ENCODE data around the gene TALDO1.

TALDO1 gene

DNA sequence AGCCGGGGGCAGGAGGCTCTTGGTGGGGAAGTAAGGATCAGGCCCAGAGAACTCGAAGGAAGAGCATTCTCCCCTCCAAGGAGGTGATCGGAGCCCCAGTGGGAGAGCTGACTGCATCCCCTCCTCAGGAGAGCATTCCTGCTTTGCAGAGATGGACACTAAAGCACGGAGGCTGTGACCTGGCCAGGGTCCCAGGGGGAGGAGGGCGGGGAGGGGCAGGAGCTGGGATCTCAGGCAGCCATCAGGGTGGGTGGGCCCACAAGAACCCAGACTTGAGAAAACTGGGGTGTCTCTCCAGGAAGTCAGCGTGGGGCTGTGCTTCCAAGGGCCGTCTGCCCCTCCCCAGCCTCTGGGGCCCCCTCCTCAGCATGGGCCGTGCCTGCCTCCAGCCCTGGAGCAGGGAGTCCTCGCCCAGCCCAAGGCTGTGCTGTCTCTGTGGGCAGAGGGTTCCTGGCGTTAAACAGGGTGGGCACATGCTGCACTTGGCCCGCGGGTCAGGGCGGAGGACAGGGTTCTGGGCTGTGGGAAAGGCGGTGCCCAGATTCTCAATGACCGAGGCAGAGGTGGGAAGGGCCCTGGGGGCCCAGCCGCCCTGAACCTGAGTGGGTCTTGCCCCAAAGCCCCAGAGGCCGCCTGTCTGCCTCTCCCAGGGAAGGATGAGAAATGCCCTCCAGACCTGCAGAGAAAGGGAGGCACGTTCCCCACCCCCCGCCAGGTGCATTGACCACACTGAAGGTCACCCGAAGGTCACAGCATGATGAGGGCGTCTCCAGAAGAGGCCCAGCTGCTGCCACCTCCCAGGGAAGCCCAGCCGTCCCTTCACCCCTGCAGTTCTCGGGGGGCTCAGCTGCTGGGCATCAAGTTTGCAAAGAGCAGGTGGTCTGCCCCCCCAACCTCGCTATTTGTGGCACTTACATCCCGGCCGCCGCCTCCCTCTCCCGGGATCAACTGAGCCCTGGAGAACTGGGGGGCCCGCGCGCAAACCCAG is 42.0 kb downstream of the TALDO1 start:
- DNase-seq = no peak

DNA sequence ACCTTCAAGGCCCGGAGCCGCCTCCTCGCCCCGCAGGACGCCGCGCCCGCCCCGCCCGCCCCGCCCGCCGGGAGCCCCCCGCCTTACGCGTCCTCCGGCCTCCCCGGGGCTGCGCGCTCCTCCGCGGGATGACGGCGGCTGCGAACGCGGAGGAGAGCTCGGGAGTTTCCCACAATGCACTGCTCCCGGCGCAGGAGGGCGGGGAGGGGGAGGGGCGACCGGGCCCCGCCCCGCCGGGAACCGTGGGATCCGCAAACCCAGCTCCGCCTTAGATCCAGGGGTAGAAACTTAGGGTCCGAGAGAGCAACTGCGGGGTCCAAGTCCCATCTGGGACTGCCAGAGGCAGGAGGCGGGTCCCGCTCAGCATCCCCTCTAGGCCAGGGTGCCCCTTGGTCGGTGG is 42.7 kb downstream of the TALDO1 start, which contains the start of gene CEND1:
Gene CEND1, minus strand, starts transcription at position 148 of the 400 bp plus-strand sequence. CDS start 1,514 bp downstream, outside the sequence.
- DNase-seq = peak; percentile 28

DNA sequence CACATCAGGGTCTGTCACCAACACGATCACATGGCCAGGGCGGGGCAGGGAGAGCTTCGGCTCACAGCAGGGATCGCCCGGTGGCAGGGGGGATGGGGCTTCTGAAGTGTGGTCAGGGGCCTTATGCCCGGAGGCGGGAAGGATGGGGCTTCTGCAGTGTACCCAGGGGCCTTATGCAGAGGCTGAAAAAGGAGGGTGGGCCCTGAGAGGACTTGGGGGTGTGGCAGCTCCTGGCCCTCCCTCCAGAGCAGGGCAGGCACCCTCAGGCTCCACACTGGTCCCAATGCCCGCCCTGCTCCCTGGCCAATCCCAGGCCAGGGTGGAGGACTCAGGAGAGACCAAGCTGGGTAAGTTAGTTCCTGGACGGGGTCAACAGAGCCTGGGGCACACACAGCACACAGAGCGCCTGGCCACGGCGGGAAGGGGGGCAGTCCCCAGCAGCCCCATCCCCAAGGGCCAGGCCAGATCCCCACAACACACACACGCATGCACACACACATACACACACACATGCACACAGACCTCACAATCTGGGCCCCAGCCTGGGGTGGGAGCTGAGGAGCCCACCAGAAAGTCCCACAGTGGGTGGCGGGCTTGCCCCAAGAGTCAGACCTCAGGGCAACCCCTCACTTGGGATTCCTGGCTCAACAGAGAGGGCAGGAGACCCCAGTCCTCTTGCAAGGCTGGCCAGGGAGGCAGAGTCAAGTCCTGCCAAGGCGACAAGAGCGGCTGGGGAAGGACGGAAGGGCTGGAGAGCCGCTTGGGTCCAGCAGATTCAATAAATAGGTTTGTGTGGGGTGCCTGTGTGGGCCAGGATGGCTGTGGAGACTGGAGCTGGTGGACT is 43.7 kb downstream of the TALDO1 start:
- no peak for DNase-seq

DNA sequence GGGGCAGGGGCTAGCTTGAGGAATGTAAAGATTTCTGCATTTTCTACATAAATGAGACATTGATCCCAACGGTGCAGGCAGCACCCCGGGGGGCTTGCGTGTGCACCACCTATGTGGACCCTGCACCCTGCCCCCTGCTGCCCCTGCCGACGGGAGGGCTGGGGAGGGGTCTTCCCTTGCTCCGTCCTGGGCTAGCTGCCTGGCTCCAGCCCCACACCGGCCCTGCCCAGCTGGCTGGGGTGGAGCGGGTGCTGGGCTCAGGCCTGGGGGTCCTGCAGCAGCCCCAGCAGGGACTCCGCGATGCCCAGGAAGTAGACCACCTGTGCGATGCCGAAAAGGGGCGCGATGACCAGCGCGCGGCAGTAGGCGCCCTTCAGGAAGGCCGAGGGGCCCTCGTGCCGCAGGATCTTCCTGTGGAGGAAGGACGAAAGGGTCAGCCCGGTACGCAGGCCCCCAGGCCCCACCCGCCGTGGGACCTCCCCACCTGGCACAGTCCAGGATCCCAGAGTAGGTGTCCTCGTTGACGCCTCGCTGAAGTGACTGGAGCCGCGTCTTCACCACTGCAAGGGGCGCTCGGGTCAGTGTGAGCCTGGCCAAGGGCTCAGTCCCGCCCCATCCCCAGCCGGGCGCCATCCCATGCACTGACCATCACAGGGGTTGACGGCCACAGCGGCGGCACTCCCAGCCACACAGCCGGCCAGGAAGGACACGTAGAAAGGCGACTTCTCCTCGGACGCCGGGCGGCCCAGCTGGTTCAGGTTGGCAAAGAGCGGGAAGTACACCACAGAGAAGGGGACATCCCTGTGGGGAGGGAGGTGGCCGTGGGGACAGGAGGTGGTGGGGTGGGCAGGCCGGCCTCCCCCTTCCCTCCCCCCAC is 44.6 kb downstream of the TALDO1 start:
- no peak for DNase-seq

DNA sequence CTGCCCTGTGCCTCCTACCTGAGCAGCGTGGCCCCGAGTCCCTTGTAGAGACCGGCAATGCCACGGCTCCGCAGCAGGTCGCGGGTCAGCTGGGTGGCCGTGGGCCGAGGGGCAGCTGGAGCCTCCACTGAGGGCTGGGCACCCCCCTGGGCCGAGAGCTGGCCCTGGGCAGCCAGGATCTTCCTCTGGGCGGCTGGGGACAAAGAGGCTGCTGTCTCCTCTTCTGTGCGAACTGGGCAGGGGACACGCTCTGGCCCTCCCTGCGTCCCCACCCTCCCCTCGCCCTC is 45.2 kb downstream of the TALDO1 start:
- no peak for DNase-seq

DNA sequence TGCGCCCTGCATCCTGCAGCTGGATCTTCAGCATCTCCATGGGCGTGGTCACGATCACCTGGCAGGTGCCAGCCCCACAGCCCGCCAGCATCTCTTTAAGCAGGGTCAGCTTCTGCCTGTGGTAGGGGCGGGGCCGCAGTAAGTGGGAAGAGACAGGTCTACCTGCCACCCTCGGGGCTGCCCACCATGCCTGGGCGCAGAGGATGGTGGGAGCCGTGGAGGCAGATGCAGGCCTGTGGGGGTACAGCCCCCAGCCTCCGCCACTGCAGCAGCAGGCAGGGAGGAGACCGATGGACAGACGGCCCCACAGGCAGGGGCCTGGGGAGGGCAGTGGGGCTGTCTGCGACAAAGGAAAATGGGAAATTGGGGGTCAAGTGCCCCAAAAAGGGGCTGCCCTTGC is 45.6 kb downstream of the TALDO1 start:
- no peak for DNase-seq

DNA sequence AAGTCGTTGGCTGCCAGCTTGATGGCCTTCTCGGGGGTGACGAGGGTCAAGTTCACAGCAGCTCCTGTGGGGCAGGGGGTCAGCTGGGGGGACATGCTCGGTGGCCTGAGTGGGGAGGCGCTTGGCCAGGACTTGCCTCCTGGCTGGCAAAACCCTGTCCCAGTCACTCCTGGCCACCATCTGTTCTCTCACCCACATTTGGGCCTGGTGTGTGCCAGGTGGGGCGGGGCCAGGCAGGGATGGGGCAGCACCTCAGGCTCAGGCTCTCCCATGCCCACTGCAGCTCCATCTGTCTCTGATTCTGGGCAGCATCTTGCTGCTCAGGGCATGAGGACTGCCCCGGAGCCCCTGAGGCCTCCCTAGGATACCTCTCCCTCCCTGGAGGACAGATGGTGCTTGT is 46.3 kb downstream of the TALDO1 start:
- no peak for DNase-seq

DNA sequence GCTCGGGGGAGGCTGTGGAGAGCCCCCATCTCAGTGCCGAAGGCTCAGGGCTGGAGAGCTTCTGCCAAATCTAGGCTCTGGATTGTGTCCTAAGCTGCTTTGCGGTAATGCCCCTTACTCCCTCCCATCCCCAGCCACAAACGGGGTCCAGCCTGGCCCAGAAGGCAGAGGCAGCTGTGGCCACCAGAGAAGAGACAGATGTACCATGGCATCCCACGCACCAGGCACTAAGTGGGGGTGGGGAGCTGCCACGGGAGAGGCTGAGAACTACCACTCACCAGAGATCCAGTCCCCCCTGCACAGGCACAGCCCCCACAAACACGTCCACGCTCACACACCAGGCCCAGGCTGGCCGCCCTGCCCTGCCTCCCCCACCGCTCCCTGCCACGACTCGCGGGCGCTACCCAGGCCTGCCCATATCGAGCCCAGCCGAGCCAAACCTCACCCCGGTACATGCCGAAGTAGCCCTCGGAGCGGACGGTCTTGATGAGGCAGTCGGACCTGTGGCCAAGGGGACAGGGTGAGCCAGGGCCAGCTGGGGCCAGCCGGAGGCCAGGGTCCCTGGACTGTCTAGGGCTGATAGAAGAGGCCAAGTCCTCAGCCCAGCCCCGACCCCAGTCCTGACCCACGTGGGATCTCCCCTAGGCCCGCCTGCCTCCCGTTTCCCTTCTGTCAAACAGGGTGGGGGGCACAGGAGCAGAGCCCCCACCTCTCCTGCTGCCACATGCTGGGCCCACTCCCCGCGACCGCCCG is 46.9 kb downstream of the TALDO1 start:
- no peak for DNase-seq

DNA sequence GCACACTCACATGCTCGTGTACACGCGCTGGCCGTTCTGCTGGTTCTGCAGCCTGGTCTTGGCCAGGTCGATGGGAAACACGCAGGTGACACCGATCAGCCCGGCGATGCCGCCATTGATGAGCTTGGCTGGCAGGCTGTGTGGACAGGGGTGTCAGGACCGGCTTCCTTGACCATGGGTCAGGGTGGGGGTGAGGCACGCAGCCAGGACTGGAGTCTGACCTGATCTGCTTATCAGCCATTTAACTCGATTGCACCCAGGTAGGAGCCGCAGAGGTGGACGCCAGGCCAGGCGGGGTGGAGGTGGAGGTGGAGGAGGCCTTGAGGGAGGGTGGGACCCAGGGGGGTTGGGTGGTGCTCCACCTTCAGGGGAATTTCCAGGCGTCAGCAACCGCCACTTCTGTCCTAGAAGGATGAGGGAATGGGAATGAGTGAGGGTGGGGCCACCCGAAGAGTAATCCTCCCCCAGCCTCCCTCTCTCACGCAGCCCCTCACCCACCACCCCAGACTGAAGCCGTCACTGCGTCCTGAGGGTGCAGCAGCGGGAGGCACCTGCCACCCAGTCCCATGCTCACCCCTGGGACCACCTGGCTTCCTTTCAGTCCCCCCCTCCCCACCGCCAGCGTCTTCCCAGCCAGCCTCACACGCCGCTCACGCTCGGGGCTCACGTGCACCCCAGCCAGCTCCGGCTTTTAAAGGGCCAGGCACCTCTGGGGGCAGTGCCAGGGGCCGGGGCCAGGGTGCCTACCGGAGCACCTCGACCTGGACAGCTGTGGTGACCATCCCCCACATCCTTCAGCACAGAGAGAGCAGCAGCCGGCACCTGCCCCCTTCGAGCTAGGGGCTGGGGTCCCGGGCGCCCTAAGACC is 47.7 kb downstream of the TALDO1 start:
- DNase-seq = no peak

DNA sequence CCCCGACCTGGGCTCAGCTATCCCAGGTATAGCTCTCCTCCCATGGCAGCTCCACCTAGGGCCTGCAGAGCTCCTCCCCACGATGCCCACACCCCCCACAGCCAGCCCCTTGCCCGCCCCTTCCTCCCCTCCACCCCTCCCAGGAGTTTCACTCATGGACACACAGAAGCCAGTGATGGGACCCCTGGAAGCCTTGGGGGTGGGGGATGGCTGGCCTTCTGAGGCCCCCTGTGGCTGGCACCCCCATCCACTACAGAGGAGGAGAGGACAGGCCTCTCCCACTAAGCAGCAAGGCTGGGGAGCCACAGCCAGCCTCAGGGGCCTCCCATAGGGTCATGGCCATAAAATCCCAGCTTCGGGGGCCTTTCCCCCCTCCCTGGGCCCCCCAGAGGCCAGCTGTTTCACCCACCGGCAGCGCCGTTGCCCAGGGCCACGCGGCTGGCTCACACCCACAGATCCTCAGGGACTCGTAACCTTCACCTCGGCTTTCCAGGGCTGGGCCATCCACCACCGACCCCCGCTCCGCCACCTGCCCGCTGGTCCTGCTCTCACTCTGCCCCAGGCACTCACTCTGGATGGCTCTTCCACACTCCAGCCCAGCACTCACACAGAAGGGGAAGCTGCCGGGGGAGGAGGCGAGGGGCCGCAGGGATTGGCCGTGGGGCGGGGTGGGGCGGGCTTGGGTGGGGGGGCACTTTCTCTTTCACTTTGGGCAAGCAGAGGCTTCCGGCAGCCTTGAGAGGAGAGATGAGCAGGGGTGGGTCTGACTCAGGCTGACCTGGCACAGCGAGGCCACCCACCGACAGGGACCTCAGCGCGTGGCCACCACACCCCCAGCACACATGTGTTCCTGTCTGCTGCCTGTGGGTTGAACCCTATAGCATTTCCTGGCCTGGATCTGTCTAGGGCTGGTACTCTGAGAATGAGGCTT is 48.6 kb downstream of the TALDO1 start:
- peak; percentile 69 for DNase-seq

DNA sequence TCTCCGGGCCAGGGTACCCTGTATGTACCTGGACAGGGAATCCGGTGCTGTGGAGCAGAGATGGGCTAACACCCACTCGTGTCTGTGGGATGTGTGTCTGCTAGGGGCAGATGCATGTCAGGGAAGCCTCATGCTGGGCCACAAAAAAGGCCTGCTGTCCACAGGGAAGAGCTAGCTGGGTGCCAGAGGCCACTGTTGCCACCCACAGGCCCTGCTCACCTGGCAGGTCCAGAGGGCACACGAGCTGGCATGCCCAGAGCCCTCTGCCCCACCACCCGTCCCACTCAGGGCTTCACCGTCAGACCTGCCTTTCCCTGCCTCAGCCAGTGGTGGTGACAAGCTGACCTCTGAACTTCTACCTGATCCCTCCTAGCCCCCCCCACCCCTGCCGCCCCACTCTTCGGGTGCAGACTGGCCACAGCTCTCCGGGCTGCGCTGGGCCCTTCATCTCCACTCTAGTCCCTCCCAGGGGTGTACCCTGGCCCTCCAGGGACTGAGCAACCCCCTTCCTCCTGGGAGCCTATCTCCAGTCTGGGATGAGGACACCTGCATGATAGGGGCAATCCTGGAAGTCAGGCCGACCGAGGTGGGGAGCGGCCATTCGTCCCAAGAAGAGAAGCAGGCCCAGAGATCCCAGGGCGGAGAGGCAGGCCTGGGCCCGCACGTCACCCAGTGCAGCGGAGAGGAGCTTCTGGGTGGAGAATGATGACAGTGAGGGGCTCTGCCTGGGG is 49.5 kb downstream of the TALDO1 start:
- DNase-seq = no peak

DNA sequence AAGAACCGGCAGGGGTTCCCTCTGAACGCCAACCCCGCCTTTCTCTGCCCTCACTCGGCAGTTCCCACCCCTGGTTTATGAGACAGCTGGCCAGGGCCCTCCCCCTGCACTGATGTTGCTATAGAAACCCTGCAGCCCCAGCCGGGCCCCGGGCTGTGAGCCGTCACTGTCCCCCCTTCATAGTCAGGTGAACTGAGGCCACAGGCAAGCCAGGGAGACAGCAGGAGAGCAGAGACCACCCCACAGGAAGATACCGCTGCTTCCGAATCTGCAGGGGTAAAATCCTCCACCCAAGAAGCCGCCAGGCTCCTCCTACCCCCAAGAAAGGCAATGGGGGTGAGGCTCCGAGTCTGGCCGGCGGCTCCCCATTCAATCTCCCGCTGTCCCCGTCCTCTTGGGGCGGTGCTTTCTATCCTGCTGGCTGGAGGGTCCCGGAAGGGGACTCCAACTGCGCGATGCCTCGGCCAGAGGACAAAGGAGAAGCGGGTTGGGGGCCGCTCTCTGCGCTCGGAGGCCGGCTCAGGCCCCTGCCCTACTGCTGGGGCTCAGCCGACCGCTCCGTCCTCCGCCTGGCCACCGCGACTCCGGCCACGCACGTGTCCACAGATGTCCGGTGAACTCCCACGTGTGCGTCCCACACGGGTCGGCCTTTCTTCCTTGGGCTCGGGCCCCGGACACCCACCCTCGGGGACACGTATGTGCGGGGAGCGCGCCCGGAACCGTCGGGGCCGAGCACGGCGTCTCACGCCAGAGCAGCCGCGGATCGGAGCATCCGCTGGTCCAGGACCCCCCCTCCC is 50.2 kb downstream of the TALDO1 start:
- peak; percentile 63 for DNase-seq

DNA sequence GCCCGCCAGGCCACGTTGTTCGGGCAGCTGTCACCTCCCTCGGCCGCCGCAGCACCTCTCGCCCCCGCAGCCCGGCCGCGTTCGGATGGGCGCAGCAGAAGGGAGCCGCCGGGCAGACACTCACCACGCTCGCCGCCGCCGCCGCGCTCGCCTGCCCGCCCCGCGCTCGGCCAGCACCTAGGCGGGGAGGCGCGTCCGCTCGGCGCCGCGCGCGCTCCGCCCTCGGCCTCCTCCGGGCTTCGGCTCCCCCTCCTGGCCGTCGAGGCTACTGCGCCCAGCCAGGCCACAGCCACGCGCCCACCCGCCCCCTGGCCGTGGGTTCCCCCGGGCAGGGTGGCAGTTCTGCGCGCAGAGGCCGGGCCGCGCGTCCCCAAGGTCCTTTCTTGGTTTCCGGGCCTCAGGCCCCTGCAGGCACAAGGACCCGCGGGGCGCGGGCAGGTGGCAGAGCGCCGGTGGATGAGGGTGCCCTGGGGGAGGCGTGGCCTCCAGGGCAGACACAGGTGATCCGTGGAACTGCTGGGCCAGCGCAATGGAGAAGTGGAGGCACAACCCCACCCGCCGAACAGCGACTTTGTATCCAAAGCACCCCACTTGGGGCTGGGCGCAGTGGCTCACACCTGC is 50.9 kb downstream of the TALDO1 start, which contains the start of gene SLC25A22:
Gene SLC25A22, minus strand, starts transcription at position 189 of the 621 bp plus-strand sequence. CDS start 3,275 bp downstream, outside the sequence.
- peak; percentile 80 for DNase-seq

DNA sequence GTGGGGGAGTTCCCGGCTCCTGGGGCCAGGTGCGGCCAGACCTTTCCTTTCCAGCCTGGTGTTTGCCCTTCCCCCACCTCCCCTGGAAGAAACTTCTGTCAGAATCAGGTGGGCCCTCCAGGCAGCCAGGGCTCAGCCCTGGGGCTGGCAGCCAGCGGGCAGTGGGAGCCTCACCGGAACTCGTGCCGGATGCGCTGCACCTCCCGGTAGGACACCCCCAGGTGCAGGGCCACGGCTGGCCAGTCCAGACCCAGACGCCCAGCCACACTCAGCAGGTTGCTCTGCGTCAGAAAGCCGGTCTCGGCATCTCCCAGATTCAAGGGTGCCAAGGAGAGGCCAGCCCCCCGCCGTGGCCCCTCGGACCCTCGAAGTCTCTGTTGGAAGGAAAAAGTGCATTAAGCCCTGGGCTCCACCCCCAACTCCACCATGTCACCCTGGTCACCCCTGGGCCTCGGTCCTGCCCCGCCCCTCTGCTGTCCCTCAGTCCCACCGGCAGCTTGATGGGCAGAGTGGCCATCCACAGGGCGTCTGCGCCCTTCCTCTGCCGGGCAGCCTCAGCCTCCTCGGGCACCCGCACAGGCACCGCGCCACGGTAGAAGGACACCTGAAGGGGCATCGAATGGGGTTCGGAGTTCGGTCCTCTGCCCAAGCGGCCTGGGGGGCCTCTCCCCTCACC is 52.5 kb downstream of the TALDO1 start:
- no peak for DNase-seq

DNA sequence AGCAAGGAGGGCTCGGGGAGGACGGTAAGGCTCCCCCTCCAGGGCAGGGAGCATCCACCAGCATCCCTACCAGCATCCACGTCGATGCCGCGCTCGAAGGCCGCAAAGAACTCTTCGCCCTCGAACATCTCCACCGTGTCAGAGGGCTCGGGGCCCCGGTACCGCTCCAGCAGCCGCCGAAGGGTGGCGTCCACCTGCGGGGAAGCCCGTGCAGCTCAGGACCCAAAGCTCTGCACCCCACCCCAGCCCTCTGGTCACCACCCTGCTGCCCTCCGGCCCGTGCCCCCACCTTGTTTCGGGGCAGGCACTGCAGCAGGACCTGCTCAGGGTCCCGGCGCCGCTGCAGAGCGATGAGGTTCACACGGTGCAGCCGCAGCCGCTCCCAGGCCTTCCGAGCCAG is 53.2 kb downstream of the TALDO1 start:
- no peak for DNase-seq

DNA sequence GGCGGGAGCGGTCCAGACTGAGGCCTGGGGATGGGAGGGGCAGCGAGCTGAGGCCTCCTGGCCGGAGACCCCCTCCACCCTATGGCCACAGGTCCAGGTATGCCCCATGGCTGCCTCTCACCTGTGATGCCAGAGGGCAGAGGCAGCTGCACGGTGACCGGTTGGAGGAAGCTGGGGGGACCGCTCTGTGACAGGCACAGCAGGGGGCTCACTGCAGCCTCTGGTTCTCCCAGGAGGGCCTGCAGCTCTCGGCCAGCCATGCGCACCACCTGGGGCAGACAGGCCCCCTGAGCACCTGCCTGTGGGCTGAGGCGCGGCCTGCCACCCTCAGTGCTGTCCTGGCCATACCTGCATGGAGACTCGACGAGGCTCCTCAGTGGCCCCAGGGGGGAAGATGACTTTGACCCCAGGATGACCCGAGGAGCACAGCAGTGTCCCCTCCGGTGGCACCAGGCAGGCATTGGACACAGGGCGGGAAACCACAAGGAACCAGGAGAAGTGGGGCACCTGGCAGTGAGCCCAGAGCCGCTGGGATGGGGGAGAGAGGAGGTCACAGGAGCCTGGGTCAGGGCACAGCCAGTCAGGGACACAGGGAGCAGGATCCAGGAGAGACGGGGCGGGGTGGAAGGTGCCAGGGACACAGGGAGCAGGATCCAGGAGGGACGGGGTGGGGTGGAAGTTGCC is 54.0 kb downstream of the TALDO1 start:
- DNase-seq = no peak
